SK-N-SH (cell line): ENCODE results near the gene TUT1. TPM values are rescaled to one million over a fixed set of nuclear protein-coding genes. Genes with fewer than 3 reads are reported as not detected.

Source experiments
- CTCF ChIA-PET: fragments of 300-600, 350-600 bp; formaldehyde crosslinking; extraction: SDS; loops from one replicate; lab custom pipeline; 2021; lab: Yijun Ruan, JAX
- POLR2A ChIA-PET: fragments of 350-600 bp; sonication (Branson Sonifier 250); formaldehyde crosslinking; extraction: SDS; loops from one replicate; lab custom pipeline; 2020; ENCODE audit warnings: antibody characterized with exemption, inconsistent platforms; lab: Yijun Ruan, JAX
- DNase-seq: peaks from one replicate; pipeline ENCODE4 v3.0.0; 2012
- H2AFZ ChIP-seq: fragments of 200-600 bp; sonication (generic); 2 replicates; pipeline ENCODE4 v1.8.1; 2016; ENCODE audit warnings: antibody characterized with exemption, mild to moderate bottlenecking, low read depth
- H3F3A ChIP-seq: fragments of 200-600 bp; sonication (generic); replicated peaks from 2 replicates; pipeline ENCODE3; 2016; ENCODE audit warnings: antibody characterized with exemption, mild to moderate bottlenecking; ENCODE audit not compliant: insufficient read depth
- H3K27ac ChIP-seq, 2 experiments: fragments of 200-500 bp in 1 of 2; fragments of 200-600 bp in 1 of 2; sonication (Bioruptor generic) in 1 of 2; sonication (generic), shearing (Covaris generic) in 1 of 2; 2 replicates each; pipeline versions ENCODE4 v1.5.1 to v1.6.1; 2014 to 2016; ENCODE audit warnings: low read depth in 2 of 2, inconsistent platforms in 1 of 2, low read length in 1 of 2, mild to moderate bottlenecking in 1 of 2, mixed read lengths in 1 of 2
- H3K27me3 ChIP-seq: fragments of 200-600 bp; sonication (generic), shearing (Covaris generic); 2 replicates; pipeline ENCODE4 v1.6.1; 2016; ENCODE audit warnings: mixed run types; ENCODE audit not compliant: insufficient read depth
- H3K36me3 ChIP-seq, 2 experiments: fragments of 200-500 bp in 1 of 2; fragments of 200-600 bp in 1 of 2; sonication (Bioruptor generic) in 1 of 2; sonication (generic) in 1 of 2; replicated peaks in 1 of 2; 2 replicates each; pipeline versions ENCODE3 to v1.5.1; 2014 to 2016; ENCODE audit warnings: low read length in 1 of 2, mild to moderate bottlenecking in 1 of 2; ENCODE audit not compliant: insufficient read depth in 2 of 2, control insufficient read depth in 1 of 2
- H3K4me1 ChIP-seq, 2 experiments: fragments of 200-500 bp in 1 of 2; fragments of 200-600 bp in 1 of 2; sonication (Bioruptor generic) in 1 of 2; sonication (generic), shearing (Covaris generic) in 1 of 2; 2 replicates each; pipeline versions ENCODE4 v1.5.1 to v1.6.1; 2014 to 2016; ENCODE audit warnings: low read depth in 1 of 2, low read length in 1 of 2, mixed run types in 1 of 2; ENCODE audit not compliant: insufficient read depth in 2 of 2, control insufficient read depth in 1 of 2
- H3K4me2 ChIP-seq: fragments of 200-600 bp; sonication (generic), shearing (Covaris generic); 2 replicates; pipeline ENCODE4 v1.6.1; 2017; ENCODE audit warnings: mixed run types
- H3K4me3 ChIP-seq, 2 experiments: fragments of 200-500 bp in 1 of 2; fragments of 200-600 bp in 1 of 2; sonication (Bioruptor generic) in 1 of 2; sonication (generic), shearing (Covaris generic) in 1 of 2; 2 replicates each; pipeline versions ENCODE4 v1.5.1 to v1.8.1; 2014 to 2016; ENCODE audit warnings: low read depth in 2 of 2, inconsistent platforms in 1 of 2, low read length in 1 of 2, mild to moderate bottlenecking in 1 of 2, mixed read lengths in 1 of 2, moderate library complexity in 1 of 2
- H3K79me2 ChIP-seq: fragments of 200-600 bp; sonication (generic); 2 replicates; pipeline ENCODE4 v1.8.1; 2017; ENCODE audit warnings: mild to moderate bottlenecking; ENCODE audit not compliant: insufficient read depth
- H3K9ac ChIP-seq: fragments of 200-600 bp; sonication (generic); 2 replicates; pipeline ENCODE4 v1.6.1; 2017; ENCODE audit warnings: mixed run types
- H3K9me2 ChIP-seq: fragments of 200-600 bp; sonication (generic); 2 replicates; pipeline ENCODE4 v1.6.1; 2017; ENCODE audit warnings: mixed run types
- H3K9me3 ChIP-seq: fragments of 200-600 bp; sonication (generic); 2 replicates; pipeline ENCODE4 v1.6.1; 2017; ENCODE audit warnings: mixed run types, mild to moderate bottlenecking, moderate library complexity
- H4K20me1 ChIP-seq: fragments of 200-600 bp; sonication (generic); 2 replicates; pipeline ENCODE4 v1.6.1; 2017; ENCODE audit warnings: mild to moderate bottlenecking, mixed run types; ENCODE audit not compliant: insufficient read depth
- ELF1 ChIP-seq: IDR thresholded peaks from 2 replicates; pipeline ENCODE4 v1.4.0; 2012
- EP300 ChIP-seq, 2 experiments: IDR thresholded peaks; 2 replicates each; pipeline versions ENCODE4 v1.4.0 to v1.6.1; 2012; ENCODE audit warnings: borderline replicate concordance in 1 of 2, low read depth in 1 of 2, low read length in 1 of 2
- EZH2phosphoT487 ChIP-seq: fragments of 200-600 bp; sonication (generic); IDR thresholded peaks from 2 replicates; pipeline ENCODE4 v1.6.1; 2017; ENCODE audit warnings: low read depth, mixed run types, mild to moderate bottlenecking, antibody characterized with exemption, moderate library complexity, borderline replicate concordance
- GABPA ChIP-seq: IDR thresholded peaks from 2 replicates; pipeline ENCODE4 v1.4.0; 2012; ENCODE audit warnings: low read depth, mild to moderate bottlenecking
- NRF1 ChIP-seq: IDR thresholded peaks from 2 replicates; pipeline ENCODE4 v1.6.1; 2012; ENCODE audit warnings: low read depth, mild to moderate bottlenecking, low read length
- POLR2AphosphoS5 ChIP-seq: IDR thresholded peaks from 2 replicates; pipeline ENCODE4 v1.6.1; 2012; ENCODE audit warnings: low read depth, low read length
- TCF12 ChIP-seq: IDR thresholded peaks from 2 replicates; pipeline ENCODE4 v1.4.0; 2012
- WGBS: methylation state at CpG from one replicate; pipeline ENCODE4 v1.1.6; 2017; ENCODE audit warnings: low lambda C conversion rate; 5-methylcytosine and 5-hydroxymethylcytosine counted together
- polyA plus RNA-seq, 3 experiments: library from polyadenylated mRNA; depleted of rRNA; stranded (reverse); fragments of >200 nt; gene quantifications; 2 replicates each; pipeline ENCODE4 v1.2.3, GENCODE V29; 2012
- TF ChIP-seq, protein P1 (sequence below): IDR thresholded peaks from 2 replicates; pipeline ENCODE4; 2012
- TF ChIP-seq, protein P2 (sequence below): IDR thresholded peaks from 2 replicates; pipeline ENCODE4 v1.4.0; 2012; ENCODE audit warnings: low read depth, borderline replicate concordance
- TF ChIP-seq, protein P3 (sequence below): fragments of 150-350 bp; IDR thresholded peaks from 2 replicates; pipeline ENCODE4 v1.6.1; 2016; ENCODE audit warnings: mild to moderate bottlenecking, low read depth, low read length
- TF ChIP-seq, protein P4 (sequence below): IDR thresholded peaks from 2 replicates; pipeline ENCODE4 v1.6.1; 2012; ENCODE audit warnings: mild to moderate bottlenecking, low read depth, low read length, moderate library complexity
- TF ChIP-seq, protein P5 (sequence below): fragments of 200-600 bp; sonication (generic); IDR thresholded peaks from 2 replicates; pipeline ENCODE4 v1.6.1; 2017; ENCODE audit warnings: antibody characterized with exemption, mild to moderate bottlenecking, moderate library complexity

The TUT1 gene
- polyA plus RNA-seq, 1 of the 3 experiments (the other 2 are of a cell fraction), result 27.3 TPM

DNA sequence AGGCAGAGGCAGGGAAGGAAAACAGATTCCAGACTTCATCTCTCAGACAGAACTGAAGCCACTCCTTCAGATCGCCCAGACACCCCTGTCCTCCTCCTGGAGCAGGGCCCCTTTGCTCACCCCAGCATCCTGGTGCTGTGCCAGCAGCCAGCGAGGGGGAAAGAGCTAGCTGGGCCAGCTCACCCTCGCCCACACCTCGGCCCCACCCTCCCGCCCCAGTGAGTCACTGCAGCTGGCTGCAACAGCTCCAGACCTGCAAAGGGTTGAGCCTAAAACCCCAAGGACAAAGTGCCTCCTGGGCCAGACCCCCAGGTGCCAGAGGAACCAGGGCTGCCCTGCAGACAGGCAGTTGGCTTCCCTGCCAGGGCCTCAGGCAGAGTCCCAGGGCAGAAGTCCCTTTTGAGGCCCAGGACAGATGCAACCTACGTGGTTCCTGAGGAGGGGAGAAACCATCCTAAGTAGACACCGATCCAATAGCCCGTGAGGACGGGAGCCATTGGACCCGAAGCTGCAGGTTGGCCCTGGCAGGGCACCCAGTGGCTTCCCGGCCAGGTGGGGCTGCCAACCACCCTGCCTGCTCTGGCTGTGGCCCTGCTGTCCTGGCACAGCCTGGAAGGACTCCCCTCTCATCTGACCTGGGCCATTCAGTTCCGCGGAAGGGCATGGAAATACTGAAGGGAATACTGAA, 51.9 kb downstream of the TUT1 start (continued):
- TF ChIP-seq EP300 (IDR thresholded peaks at IDR 0.05; ENCODE audit: borderline replicate concordance in 1 of 2, low read depth in 1 of 2, low read length in 1 of 2) (no peak; a peak in 1 of 4 replicates), NRF1 (no peak), TCF12 (peak; percentile 72), EZH2phosphoT487 (no peak)
- TF ChIP-seq, protein P1, sequence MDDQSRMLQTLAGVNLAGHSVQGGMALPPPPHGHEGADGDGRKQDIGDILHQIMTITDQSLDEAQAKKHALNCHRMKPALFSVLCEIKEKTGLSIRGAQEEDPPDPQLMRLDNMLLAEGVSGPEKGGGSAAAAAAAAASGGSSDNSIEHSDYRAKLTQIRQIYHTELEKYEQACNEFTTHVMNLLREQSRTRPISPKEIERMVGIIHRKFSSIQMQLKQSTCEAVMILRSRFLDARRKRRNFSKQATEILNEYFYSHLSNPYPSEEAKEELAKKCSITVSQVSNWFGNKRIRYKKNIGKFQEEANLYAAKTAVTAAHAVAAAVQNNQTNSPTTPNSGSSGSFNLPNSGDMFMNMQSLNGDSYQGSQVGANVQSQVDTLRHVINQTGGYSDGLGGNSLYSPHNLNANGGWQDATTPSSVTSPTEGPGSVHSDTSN, result peak; percentile 58
- TF ChIP-seq, protein P2, sequence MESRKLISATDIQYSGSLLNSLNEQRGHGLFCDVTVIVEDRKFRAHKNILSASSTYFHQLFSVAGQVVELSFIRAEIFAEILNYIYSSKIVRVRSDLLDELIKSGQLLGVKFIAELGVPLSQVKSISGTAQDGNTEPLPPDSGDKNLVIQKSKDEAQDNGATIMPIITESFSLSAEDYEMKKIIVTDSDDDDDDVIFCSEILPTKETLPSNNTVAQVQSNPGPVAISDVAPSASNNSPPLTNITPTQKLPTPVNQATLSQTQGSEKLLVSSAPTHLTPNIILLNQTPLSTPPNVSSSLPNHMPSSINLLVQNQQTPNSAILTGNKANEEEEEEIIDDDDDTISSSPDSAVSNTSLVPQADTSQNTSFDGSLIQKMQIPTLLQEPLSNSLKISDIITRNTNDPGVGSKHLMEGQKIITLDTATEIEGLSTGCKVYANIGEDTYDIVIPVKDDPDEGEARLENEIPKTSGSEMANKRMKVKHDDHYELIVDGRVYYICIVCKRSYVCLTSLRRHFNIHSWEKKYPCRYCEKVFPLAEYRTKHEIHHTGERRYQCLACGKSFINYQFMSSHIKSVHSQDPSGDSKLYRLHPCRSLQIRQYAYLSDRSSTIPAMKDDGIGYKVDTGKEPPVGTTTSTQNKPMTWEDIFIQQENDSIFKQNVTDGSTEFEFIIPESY, result no peak

DNA sequence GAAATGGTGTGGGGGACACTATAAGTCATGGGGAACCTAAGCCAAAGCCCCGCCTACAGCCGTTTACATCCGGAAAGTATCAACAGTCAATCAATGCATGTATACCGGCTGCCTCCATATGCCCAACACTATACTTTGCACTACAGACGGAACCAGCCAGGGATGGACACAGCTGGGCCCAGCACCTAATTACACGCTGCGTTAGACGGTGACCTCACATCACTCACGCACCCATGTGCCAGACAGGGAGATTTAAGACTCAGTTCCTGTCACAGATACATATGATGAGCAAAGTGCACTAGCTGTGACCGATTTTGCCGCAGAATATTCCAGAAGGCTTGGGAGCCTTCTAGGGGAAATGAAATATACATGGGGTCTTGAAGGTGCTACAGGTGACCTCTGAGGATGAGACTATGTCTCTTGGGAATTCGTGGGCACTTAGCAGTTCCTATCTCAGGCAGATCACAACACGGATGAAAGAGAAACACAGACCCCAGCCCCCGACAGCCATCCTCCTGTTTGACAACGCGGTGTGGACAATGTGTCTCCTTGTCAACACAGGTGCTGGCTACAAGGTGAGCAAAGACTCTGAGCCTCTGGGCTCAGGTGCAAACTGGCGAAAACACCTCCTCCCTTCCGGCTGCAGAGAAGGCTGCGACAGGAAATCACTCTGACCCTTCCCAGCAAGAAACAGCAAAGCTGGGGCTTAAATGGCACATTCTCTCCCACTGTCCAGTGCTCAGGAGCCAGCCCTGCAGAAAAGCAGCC, 52.7 kb downstream of the TUT1 start:
- Histone ChIP-seq H3K4me2 (peak overlapping the region; percentile 98), H3K9ac (no peak overlapping the region), H4K20me1 (peaks cover 99% of the 10 kb centered on the region), H3K4me1 (peaks cover 47 to 49% of the 10 kb centered on the region in 2 experiments), H3F3A (peaks cover 27% of the 10 kb centered on the region), H3K36me3 (peaks cover 23 to 27% of the 10 kb centered on the region in 2 experiments), H2AFZ (no peak overlapping the region), H3K27ac (peak overlapping the region; percentile 66 to 80), H3K4me3 (no peak overlapping the region), H3K27me3 (no peaks in the 10 kb centered on the region), H3K9me3 (no peaks in the 10 kb centered on the region), H3K9me2 (no peaks in the 10 kb centered on the region), H3K79me2 (peaks cover 99% of the 10 kb centered on the region)
- no peak for TF ChIP-seq POLR2AphosphoS5
- TF ChIP-seq, protein P3, sequence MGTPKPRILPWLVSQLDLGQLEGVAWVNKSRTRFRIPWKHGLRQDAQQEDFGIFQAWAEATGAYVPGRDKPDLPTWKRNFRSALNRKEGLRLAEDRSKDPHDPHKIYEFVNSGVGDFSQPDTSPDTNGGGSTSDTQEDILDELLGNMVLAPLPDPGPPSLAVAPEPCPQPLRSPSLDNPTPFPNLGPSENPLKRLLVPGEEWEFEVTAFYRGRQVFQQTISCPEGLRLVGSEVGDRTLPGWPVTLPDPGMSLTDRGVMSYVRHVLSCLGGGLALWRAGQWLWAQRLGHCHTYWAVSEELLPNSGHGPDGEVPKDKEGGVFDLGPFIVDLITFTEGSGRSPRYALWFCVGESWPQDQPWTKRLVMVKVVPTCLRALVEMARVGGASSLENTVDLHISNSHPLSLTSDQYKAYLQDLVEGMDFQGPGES, result no peak
- TF ChIP-seq, protein P4, sequence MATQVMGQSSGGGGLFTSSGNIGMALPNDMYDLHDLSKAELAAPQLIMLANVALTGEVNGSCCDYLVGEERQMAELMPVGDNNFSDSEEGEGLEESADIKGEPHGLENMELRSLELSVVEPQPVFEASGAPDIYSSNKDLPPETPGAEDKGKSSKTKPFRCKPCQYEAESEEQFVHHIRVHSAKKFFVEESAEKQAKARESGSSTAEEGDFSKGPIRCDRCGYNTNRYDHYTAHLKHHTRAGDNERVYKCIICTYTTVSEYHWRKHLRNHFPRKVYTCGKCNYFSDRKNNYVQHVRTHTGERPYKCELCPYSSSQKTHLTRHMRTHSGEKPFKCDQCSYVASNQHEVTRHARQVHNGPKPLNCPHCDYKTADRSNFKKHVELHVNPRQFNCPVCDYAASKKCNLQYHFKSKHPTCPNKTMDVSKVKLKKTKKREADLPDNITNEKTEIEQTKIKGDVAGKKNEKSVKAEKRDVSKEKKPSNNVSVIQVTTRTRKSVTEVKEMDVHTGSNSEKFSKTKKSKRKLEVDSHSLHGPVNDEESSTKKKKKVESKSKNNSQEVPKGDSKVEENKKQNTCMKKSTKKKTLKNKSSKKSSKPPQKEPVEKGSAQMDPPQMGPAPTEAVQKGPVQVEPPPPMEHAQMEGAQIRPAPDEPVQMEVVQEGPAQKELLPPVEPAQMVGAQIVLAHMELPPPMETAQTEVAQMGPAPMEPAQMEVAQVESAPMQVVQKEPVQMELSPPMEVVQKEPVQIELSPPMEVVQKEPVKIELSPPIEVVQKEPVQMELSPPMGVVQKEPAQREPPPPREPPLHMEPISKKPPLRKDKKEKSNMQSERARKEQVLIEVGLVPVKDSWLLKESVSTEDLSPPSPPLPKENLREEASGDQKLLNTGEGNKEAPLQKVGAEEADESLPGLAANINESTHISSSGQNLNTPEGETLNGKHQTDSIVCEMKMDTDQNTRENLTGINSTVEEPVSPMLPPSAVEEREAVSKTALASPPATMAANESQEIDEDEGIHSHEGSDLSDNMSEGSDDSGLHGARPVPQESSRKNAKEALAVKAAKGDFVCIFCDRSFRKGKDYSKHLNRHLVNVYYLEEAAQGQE, result no peak
- TF ChIP-seq, protein P5, sequence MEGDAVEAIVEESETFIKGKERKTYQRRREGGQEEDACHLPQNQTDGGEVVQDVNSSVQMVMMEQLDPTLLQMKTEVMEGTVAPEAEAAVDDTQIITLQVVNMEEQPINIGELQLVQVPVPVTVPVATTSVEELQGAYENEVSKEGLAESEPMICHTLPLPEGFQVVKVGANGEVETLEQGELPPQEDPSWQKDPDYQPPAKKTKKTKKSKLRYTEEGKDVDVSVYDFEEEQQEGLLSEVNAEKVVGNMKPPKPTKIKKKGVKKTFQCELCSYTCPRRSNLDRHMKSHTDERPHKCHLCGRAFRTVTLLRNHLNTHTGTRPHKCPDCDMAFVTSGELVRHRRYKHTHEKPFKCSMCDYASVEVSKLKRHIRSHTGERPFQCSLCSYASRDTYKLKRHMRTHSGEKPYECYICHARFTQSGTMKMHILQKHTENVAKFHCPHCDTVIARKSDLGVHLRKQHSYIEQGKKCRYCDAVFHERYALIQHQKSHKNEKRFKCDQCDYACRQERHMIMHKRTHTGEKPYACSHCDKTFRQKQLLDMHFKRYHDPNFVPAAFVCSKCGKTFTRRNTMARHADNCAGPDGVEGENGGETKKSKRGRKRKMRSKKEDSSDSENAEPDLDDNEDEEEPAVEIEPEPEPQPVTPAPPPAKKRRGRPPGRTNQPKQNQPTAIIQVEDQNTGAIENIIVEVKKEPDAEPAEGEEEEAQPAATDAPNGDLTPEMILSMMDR, result no peak
- TF ChIP-seq GABPA, result no peak
- no peak for TF ChIP-seq TCF12
- no peak for TF ChIP-seq ELF1
- CTCF ChIA-PET, result interaction anchor here (1.1 to 10.9 kb wide), 5 partner anchors 22 to 145 kb away, joined by 3 to 195 read pairs (median 7); no protein-coding TSS in a partner anchor
- 82% methylated on average over 16 of the region's 19 CpGs for WGBS
- POLR2A ChIA-PET, result interaction anchor here (1.0 to 2.1 kb wide), 2 partner anchors 53 to 144 kb away, joined by 4 to 8 read pairs; partner anchors contain the start of gene TUT1
- no peak for DNase-seq
